Body of pancreas (tissue), 4 donors: Measurements from ENCODE around the gene GPNMB. TPM values are rescaled to one million over a fixed set of nuclear protein-coding genes. Genes with fewer than 3 reads are reported as not detected.
"Not testable (repeated sequence)": the region's sequence is repeated elsewhere in the genome, so short reads cannot be mapped to it uniquely, and the experiment has no call there.

Source experiments
- ATAC-seq: fragments of 150-250 bp; one replicate; pipeline ENCODE4 v1.9.1; 2016
- DNase-seq, 4 donors: peaks; one replicate each; pipeline ENCODE4 v3.0.0-alpha.2; 2019
- H3K27ac ChIP-seq, 4 donors: fragments of 200-600 bp; sonication (generic); 1 replicate in 3 of 4; 2 replicates in 1 of 4; pipeline versions ENCODE4 v1.5.1 to v1.6.1; 2016 to 2019; ENCODE audit warnings: mild to moderate bottlenecking in 1 of 4, mixed read lengths in 1 of 4, moderate library complexity in 1 of 4
- H3K27me3 ChIP-seq, 2 donors: fragments of 200-600 bp; sonication (generic); one replicate each; pipeline ENCODE4 v1.6.0; 2016; ENCODE audit warnings: mild to moderate bottlenecking in 1 of 2
- H3K36me3 ChIP-seq, 2 donors: fragments of 200-600 bp; sonication (generic); replicated peaks in 1 of 2; 2 replicates each; pipeline ENCODE4 v1.5.1; 2016; ENCODE audit warnings: low read depth in 2 of 2; ENCODE audit not compliant: insufficient read depth in 1 of 2
- H3K4me1 ChIP-seq: fragments of 200-600 bp; sonication (generic); one replicate; pipeline ENCODE4 v1.6.0; 2016
- H3K4me3 ChIP-seq, 2 donors: fragments of 200-600 bp; sonication (generic); 1 replicate in 1 of 2; 2 replicates in 1 of 2; pipeline ENCODE4 v1.5.1; 2016 to 2019
- H3K9me3 ChIP-seq, 3 donors: fragments of 200-600 bp; sonication (generic); 1 replicate in 2 of 3; 2 replicates in 1 of 3; pipeline ENCODE4 v1.5.1; 2016
- CTCF ChIP-seq, 7 experiments: fragments of 450-650 bp in 4 of 7; fragments of 200-600 bp in 3 of 7; sonication (generic) in 3 of 7; IDR thresholded peaks; one replicate each; pipeline ENCODE4 v1.5.1; 2016 to 2019; ENCODE audit warnings: antibody characterized with exemption in 7 of 7
- POLR2A ChIP-seq, 3 donors: fragments of 450-650 bp; IDR thresholded peaks; one replicate each; pipeline ENCODE4 v1.6.1; 2016; ENCODE audit warnings: antibody characterized with exemption in 3 of 3, mild to moderate bottlenecking in 2 of 3
- WGBS, 2 donors: methylation state at CpG; one replicate each; pipeline ENCODE4 v1.1.5; 2017; 5-methylcytosine and 5-hydroxymethylcytosine counted together
- intact Hi-C: fragments of 100-400 bp; cut with DNase I; formaldehyde crosslinking; loops from one replicate; pipeline ENCODE4 v1.15.1; 2023
- total RNA-seq, 2 donors: library from RNA; depleted of rRNA; stranded (reverse); fragments of >200 nt; gene quantifications; one replicate each; pipeline ENCODE4 v1.1.0, GENCODE V29; 2016

GPNMB gene
- total RNA-seq, 2 donors from 2014 or later = 17.5 to 18.9 TPM

GRCh38 chr7:23222439-23223030, 24.0 kb upstream of the GPNMB start:
- TF ChIP-seq CTCF (IDR thresholded peaks at IDR 0.05) = no peak
- TF ChIP-seq POLR2A (IDR thresholded peaks at IDR 0.05) = no peak
- H3K27me3 ChIP-seq = no peaks in the 10 kb centered on the region
- no peaks in the 10 kb centered on the region for H3K9me3 ChIP-seq
- DNase-seq (no peak), ATAC-seq (no peak)
- H3K27ac ChIP-seq = no peak overlapping the region
- no peaks in the 10 kb centered on the region for H3K36me3 ChIP-seq
- no peak overlapping the region for H3K4me3 ChIP-seq
- 33 to 35% methylated on average over 5 of the region's 5 CpGs for WGBS, 2 donors
- intact Hi-C loops = no loop called here
- no peaks in the 10 kb centered on the region for H3K4me1 ChIP-seq

- H3K36me3 ChIP-seq, DNase-seq, H3K27me3 ChIP-seq, H3K4me1 ChIP-seq, H3K9me3 ChIP-seq, H3K27ac ChIP-seq, ATAC-seq, intact Hi-C loops, H3K4me3 ChIP-seq: not testable (repeated sequence)
- 66 to 83% methylated on average over 4 of the region's 4 CpGs for WGBS, 2 donors
Measured at GRCh38 chr7:23224364-23224763, 22.2 kb upstream of the GPNMB start.

- no peaks in the 10 kb centered on the region for H3K4me1 ChIP-seq
Measured at GRCh38 chr7:23226844-23227450, 19.6 kb upstream of the GPNMB start.

GRCh38 chr7:23228412-23228811, 18.2 kb upstream of the GPNMB start:
- TF ChIP-seq CTCF (IDR thresholded peaks at IDR 0.05) (no peak), POLR2A (IDR thresholded peaks at IDR 0.05) (no peak)
- H3K4me1 ChIP-seq = no peaks in the 10 kb centered on the region
- WGBS, 2 donors = 82 to 86% methylated on average over 2 of the region's 2 CpGs
- DNase-seq = no peak
- no peaks in the 10 kb centered on the region for H3K9me3 ChIP-seq
- no peak for ATAC-seq
- intact Hi-C loops = no loop called here
- no peak overlapping the region for H3K4me3 ChIP-seq
- no peaks in the 10 kb centered on the region for H3K36me3 ChIP-seq
- no peaks in the 10 kb centered on the region for H3K27me3 ChIP-seq
- H3K27ac ChIP-seq = no peak overlapping the region

More at GRCh38 chr7:23226844-23227450, 19.6 kb upstream of the GPNMB start:
- Histone ChIP-seq H3K4me3 (no peak overlapping the region), H3K27me3 (no peaks in the 10 kb centered on the region), H3K27ac (no peak overlapping the region), H3K36me3 (no peaks in the 10 kb centered on the region), H3K9me3 (no peaks in the 10 kb centered on the region)
- DNase-seq (no peak), ATAC-seq (no peak)
- intact Hi-C loops = no loop called here
- WGBS, 2 donors = 65 to 69% methylated on average over 4 of the region's 4 CpGs
- TF ChIP-seq POLR2A (IDR thresholded peaks at IDR 0.05) (no peak), CTCF (IDR thresholded peaks at IDR 0.05) (no peak)

- TF ChIP-seq CTCF (IDR thresholded peaks at IDR 0.05) (no peak), POLR2A (IDR thresholded peaks at IDR 0.05) (no peak)
- WGBS, 2 donors = 68 to 71% methylated on average over 6 of the region's 6 CpGs
- no peak for ATAC-seq
Measured at GRCh38 chr7:23230641-23231101, 15.9 kb upstream of the GPNMB start.

More at GRCh38 chr7:23230641-23231101, 15.9 kb upstream of the GPNMB start:
- H3K9me3 ChIP-seq = no peaks in the 10 kb centered on the region
- no peaks in the 10 kb centered on the region for H3K36me3 ChIP-seq
- H3K27me3 ChIP-seq = no peaks in the 10 kb centered on the region
- intact Hi-C loops = no loop called here
- no peaks in the 10 kb centered on the region for H3K4me1 ChIP-seq
- H3K4me3 ChIP-seq = no peak overlapping the region
- no peak overlapping the region for H3K27ac ChIP-seq
- no peak for DNase-seq
